Measurements from ENCODE around the gene PKNOX2. TPM values are rescaled to one million over a fixed set of nuclear protein-coding genes. Genes with fewer than 3 reads are reported as not detected.

PKNOX2 gene
- total RNA-seq, 1 donor from 2014 or later = 17.8 TPM

GRCh38 chr11:125192183-125192582, 27.6 kb downstream of the PKNOX2 start:
- H3K4me1 ChIP-seq = peaks cover 3% of the 10 kb centered on the region
- no peak for ATAC-seq
- TF ChIP-seq CTCF (IDR thresholded peaks at IDR 0.05) = no peak
- intact Hi-C loops (cut with DNase I) = no loop called here
- no peak overlapping the region for H3K27ac ChIP-seq
- no peak overlapping the region for H3K4me3 ChIP-seq
- H3K9me3 ChIP-seq = no peaks in the 10 kb centered on the region
- DNase-seq = no peak
- H3K27me3 ChIP-seq = peaks cover 15% of the 10 kb centered on the region
- no peaks in the 10 kb centered on the region for H3K36me3 ChIP-seq

GRCh38 chr11:125192717-125193415, 28.3 kb downstream of the PKNOX2 start:
- ATAC-seq (no peak), DNase-seq (no peak)
- no peak for TF ChIP-seq CTCF (IDR thresholded peaks at IDR 0.05)
- Histone ChIP-seq H3K4me1 (peaks cover 3% of the 10 kb centered on the region), H3K27me3 (peaks cover 15% of the 10 kb centered on the region), H3K27ac (no peak overlapping the region), H3K4me3 (no peak overlapping the region), H3K9me3 (no peaks in the 10 kb centered on the region), H3K36me3 (no peaks in the 10 kb centered on the region)
- intact Hi-C loops (cut with DNase I) = no loop called here

GRCh38 chr11:125193416-125193726, 28.8 kb downstream of the PKNOX2 start:
- intact Hi-C loops (cut with DNase I) = no loop called here

GRCh38 chr11:125193841-125194240, 29.3 kb downstream of the PKNOX2 start:
- no peak for ATAC-seq

More at GRCh38 chr11:125193416-125193726, 28.8 kb downstream of the PKNOX2 start:
- Histone ChIP-seq H3K36me3 (no peaks in the 10 kb centered on the region), H3K4me3 (no peak overlapping the region), H3K9me3 (no peaks in the 10 kb centered on the region), H3K27me3 (peaks cover 15% of the 10 kb centered on the region), H3K27ac (no peak overlapping the region), H3K4me1 (peaks cover 3% of the 10 kb centered on the region)
- ATAC-seq = no peak
- DNase-seq = no peak
- no peak for TF ChIP-seq CTCF (IDR thresholded peaks at IDR 0.05)

GRCh38 chr11:125199915-125200314, 35.4 kb downstream of the PKNOX2 start:
- no peak overlapping the region for H3K27ac ChIP-seq
- no peaks in the 10 kb centered on the region for H3K9me3 ChIP-seq
- no peak overlapping the region for H3K4me3 ChIP-seq
- ATAC-seq (no peak), DNase-seq (no peak)
- no peak for TF ChIP-seq CTCF (IDR thresholded peaks at IDR 0.05)
- H3K27me3 ChIP-seq = no peaks in the 10 kb centered on the region
- H3K4me1 ChIP-seq = peaks cover 9% of the 10 kb centered on the region
- no peaks in the 10 kb centered on the region for H3K36me3 ChIP-seq
- intact Hi-C loops (cut with DNase I) = no loop called here

More at GRCh38 chr11:125193841-125194240, 29.3 kb downstream of the PKNOX2 start:
- DNase-seq = no peak
- H3K4me1 ChIP-seq = peaks cover 3% of the 10 kb centered on the region
- peaks cover 15% of the 10 kb centered on the region for H3K27me3 ChIP-seq
- intact Hi-C loops (cut with DNase I) = no loop called here
- no peak overlapping the region for H3K4me3 ChIP-seq
- no peak for TF ChIP-seq CTCF (IDR thresholded peaks at IDR 0.05)
- H3K9me3 ChIP-seq = no peaks in the 10 kb centered on the region
- no peaks in the 10 kb centered on the region for H3K36me3 ChIP-seq
- no peak overlapping the region for H3K27ac ChIP-seq

GRCh38 chr11:125200441-125200840, 35.9 kb downstream of the PKNOX2 start:
- intact Hi-C loops (cut with DNase I) = no loop called here
- H3K4me3 ChIP-seq = no peak overlapping the region
- H3K4me1 ChIP-seq = peaks cover 9% of the 10 kb centered on the region
- H3K27me3 ChIP-seq = no peaks in the 10 kb centered on the region
- H3K27ac ChIP-seq = no peak overlapping the region
- no peaks in the 10 kb centered on the region for H3K36me3 ChIP-seq
- no peak for ATAC-seq
- no peak for TF ChIP-seq CTCF (IDR thresholded peaks at IDR 0.05)
- no peaks in the 10 kb centered on the region for H3K9me3 ChIP-seq
- DNase-seq = no peak

All from upper lobe of right lung (tissue), 1 donor.